NCI-H1694 treated with DMSO at 0.1 percent for 48 hours (cell line): ENCODE results near the gene FARP2.

Experiments used
- DNase-seq: peaks from one replicate; lab custom pipeline; 2025; lab: John Stamatoyannopoulos, UW

The FARP2 gene

DNA sequence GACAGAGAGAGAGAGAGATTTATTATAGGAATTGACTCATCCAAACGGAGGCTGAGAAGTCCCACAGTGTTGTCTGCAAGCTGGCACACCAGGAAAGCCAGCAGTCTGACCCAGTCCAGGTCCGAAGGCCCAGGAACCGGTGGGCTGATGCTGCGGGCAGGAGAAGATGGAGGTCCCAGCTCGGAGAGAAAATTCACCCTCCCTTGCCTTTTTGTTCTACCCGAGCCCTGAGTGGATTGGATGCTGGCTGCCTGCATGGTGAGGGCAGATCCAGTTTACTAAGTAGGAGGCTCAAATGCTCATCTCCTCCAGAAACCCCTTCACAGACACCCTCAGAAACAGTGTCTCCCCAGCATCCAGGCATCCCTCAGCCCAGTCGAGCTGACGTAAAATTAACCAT, 174.5 kb downstream of the FARP2 start:
- DNase-seq = no peak

- no peak for DNase-seq
These were observed 175.2 kb downstream of the FARP2 start for GRCh38 chr2:241531161-241531722.

DNA sequence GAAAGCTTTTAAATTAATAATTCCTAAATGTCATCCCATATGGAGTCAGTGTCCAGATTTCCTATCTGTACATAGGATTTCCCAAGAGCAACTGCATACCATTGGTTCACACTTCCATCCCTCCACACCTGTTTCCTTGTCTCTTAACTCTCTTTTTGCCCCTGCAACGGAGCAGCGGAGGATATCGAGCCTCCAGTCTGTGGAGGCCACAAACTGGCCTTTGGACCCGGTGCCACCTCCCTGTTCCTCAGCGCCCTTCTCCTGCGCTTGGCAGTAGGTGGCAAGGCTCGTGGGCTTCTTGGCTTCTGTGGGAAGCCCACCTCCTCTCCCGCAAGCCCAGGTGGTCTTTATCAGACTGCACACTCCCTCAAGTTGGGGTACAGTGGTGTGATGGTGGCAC, 176.1 kb downstream of the FARP2 start:
- DNase-seq = no peak

DNA sequence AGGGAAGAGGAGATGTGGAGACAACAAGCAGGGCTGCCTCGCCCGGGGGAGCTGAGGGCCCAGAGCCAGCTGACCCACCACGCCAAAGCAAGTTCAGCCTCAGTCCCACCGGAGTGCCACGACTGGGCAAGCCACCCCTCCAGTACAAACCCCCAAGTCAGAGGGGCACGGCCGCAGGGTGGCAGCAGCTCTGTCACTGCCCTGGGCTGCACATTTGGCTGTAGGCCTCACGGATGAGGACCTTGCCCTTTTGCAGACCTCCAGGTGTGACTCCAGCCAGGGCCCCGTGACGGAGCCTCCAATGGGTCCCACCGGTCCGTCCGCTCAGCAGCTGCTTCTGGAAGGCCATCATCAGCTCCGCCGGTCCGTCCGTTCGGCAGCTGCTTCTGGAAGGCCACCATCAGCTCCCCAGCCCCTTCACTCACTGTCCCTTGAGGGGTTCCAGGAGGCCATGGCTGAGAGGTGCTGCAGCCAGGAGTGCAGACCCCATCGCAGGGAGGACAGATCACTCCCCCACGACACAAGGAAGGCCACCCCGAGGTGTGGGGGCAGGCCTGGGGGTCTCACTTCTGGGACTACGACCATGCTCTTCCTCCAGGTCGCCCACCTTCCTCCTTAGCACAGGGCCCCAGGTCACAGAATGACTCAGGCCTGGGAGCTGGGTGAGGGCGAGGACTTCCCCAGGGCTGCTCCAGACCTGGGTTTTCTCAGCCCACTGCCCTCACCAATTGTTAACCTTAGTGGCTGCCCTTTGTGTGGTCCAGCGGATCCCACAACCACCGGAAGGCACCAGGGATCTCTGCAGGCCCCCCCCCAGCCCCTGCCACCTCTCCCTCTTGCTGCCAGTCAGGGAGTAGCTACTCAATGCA, 176.9 kb downstream of the FARP2 start:
- DNase-seq = no peak

GRCh38 chr2:241534293-241534692, 178.2 kb downstream of the FARP2 start:
- no peak for DNase-seq

DNA sequence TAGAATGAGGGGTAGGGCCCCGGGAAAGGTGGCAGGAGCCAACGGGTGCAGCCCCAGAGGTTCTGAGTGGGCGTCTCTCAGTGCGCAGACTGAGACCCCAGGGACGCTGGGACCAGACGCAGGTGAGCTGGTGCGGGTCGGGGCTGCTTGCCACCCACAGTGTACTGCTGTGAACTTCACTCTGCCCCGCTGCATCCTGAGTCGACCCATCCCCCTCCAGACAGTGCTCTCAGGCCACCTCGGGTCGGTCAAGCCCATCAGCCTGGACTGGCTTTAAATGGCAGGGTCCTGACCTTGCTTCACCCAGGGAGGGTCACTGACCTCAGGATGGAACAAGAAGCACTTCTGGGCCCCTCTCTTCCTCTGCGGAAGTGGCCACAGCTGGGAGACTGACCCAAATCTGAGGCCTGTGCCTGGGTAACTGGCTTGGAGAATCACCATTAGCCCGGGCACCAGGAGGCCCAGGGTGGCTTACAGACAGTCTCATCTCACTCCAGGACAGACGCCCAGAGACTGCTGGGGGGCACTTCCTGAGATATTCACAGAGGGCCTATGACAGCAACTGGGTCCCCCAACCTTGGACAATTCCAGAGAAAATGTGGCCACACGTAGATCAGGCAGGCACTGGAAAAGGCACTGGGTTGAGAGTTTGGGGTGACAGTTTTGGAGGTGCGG, 178.8 kb downstream of the FARP2 start:
- DNase-seq = no peak

- no peak for DNase-seq
These were observed 180.0 kb downstream of the FARP2 start for GRCh38 chr2:241535871-241536655.

- no peak for DNase-seq
These were observed 182.9 kb downstream of the FARP2 start for GRCh38 chr2:241538838-241539615.

GRCh38 chr2:241539616-241540374, 183.7 kb downstream of the FARP2 start:
- no peak for DNase-seq

GRCh38 chr2:241540401-241540770, 184.3 kb downstream of the FARP2 start:
- DNase-seq = no peak

DNA sequence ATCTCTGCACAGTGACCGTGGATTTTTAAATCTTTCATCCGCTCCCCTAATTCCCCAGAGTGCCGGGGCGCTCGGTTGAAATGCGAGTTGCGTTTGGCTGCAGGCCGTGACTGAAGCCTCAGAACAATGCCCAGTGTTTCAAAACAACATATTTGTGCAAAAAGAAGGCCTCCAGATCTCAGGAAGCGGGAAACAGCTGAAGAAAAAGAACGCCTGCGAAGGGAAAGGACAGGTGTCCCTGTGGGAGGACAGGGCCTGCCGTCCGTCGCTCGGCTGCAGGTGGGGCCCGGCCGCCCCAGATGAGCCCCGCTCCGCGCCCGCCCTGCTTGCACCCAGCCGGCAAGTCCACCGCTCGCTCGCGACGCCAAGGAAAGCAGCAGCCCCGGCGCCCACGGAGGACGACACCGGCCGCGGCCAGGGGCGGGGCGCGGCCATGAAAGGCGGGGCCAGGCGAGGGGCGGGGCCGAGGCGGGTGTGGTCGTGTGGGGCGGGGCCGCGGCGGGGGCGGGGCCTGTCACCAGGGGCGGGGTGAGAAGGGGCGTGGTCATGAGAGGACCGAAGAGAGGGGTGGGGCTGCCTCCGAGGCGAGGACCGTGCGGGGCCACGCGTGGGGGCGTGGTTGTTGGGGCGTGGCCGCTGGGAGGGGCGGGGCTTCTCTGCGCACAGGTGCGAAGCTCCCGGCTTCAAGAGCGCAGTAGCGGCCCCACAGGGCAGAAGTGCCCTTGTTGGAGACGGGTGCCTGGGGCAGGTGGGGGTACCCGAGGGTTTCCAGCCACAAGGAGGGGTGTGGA, 184.9 kb downstream of the FARP2 start:
- DNase-seq = no peak

DNA sequence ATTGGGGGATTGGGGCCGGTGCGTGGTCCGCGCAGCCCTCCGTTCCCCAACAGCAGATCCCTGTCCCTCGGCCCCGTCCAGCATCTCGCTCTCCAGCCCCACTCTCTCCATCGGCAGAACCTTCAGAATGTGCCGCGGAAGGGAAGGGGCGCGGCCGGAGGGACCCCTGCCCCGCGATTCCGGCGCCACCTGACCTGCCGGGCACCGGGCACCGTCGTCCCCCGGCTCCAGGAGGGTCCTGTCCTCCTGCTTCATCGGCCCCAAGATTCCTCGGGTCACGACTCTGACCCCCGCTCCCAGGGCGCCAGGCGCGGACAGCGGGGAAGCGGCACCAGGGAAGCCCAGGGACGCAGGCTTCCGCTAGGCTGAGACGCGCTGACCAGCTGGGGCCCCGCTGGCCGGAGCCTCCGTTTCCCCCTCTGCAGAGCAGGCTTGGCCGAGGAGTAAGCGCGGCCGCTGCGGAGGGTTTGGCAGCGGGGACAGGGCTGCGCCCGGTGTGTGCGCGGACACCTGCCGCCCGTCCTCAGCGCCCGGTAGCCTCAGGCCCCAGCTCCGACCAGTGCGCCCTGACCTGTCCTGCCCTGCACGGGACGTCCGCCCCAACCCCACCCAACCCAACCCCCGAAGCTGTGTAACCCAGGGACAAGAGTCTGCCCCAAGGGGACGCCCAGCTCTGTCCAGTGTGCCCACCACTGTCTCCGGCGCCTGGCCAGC, 185.6 kb downstream of the FARP2 start:
- DNase-seq = no peak

DNA sequence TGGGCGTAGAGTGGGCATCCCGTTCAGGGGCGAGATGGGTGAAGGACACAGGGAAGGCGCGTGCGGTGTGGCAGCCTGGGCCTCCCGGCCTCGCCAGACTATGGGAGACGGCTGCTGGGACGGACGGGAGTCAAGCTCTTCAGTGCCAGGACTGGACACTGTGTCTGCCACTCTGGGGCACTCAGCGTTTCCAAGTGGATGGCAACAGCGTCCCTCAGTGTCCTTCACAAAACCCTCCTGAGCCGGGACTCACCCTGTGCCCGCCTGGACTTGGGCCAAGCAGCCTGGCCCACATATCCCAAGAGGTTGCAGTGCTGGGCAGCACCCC, 186.2 kb downstream of the FARP2 start:
- no peak for DNase-seq
